H1 (cell line): ENCODE measurements around the gene RAB3A. TPM values are rescaled to one million over a fixed set of nuclear protein-coding genes. Genes with fewer than 3 reads are reported as not detected.

Experiments used
- ATF3 ChIP-seq: IDR thresholded peaks from 2 replicates; pipeline ENCODE4 v1.6.1; 2011; ENCODE audit warnings: low read depth, mild to moderate bottlenecking, low read length; ENCODE audit not compliant: insufficient read depth
- BCL11A ChIP-seq, 2 experiments: IDR thresholded peaks; one replicate each; pipeline ENCODE4 v1.6.1; 2011; ENCODE audit warnings: low read depth in 2 of 2, low read length in 2 of 2, mild to moderate bottlenecking in 2 of 2
- CHD1 ChIP-seq: IDR thresholded peaks from 2 replicates; pipeline ENCODE4 v1.6.1; 2012; ENCODE audit warnings: low read depth, low read length, improper control_type of control experiment
- CHD2 ChIP-seq: IDR thresholded peaks from 2 replicates; pipeline ENCODE4 v1.6.1; 2012; ENCODE audit warnings: low read length, improper control_type of control experiment
- GTF2F1 ChIP-seq: IDR thresholded peaks from 2 replicates; pipeline ENCODE4 v1.6.1; 2012; ENCODE audit warnings: low read depth, low read length, improper control_type of control experiment, borderline replicate concordance
- HDAC2 ChIP-seq, 2 experiments: fragments of 300-600 bp in 1 of 2; sonication (generic) in 1 of 2; IDR thresholded peaks; 2 replicates each; pipeline ENCODE4 v1.6.1; 2011 to 2012; ENCODE audit warnings: low read depth in 2 of 2, low read length in 2 of 2, mild to moderate bottlenecking in 2 of 2, moderate library complexity in 2 of 2, borderline replicate concordance in 1 of 2, inconsistent platforms in 1 of 2
- KDM4A ChIP-seq: IDR thresholded peaks from one replicate; pipeline ENCODE4 v1.7.1; 2012; ENCODE audit warnings: low read depth, mild to moderate bottlenecking, moderate library complexity, low read length, inconsistent platforms; ENCODE audit not compliant: severe bottlenecking
- MAX ChIP-seq: IDR thresholded peaks from 2 replicates; pipeline ENCODE4 v1.6.1; 2012; ENCODE audit warnings: inconsistent platforms
- NRF1 ChIP-seq: IDR thresholded peaks from 2 replicates; pipeline ENCODE4 v1.6.1; 2011; ENCODE audit warnings: mild to moderate bottlenecking, low read depth, low read length, improper control_type of control experiment
- PHF8 ChIP-seq: fragments of 200-600 bp; sonication (generic); conservative IDR thresholded peaks from 2 replicates; pipeline ENCODE4 v1.7.1; 2012; ENCODE audit warnings: low read depth, mild to moderate bottlenecking, inconsistent platforms, low read length, moderate library complexity
- POLR2AphosphoS5 ChIP-seq: IDR thresholded peaks from 2 replicates; pipeline ENCODE4 v1.6.1; 2011; ENCODE audit warnings: low read depth, low read length
- RAD21 ChIP-seq, 2 experiments: IDR thresholded peaks in 1 of 2; conservative IDR thresholded peaks in 1 of 2; 2 replicates each; pipeline ENCODE4 v1.6.1; 2011; ENCODE audit warnings: low read depth in 2 of 2, low read length in 2 of 2, improper control_type of control experiment in 1 of 2, inconsistent platforms in 1 of 2, mild to moderate bottlenecking in 1 of 2, moderate library complexity in 1 of 2
- SIN3A ChIP-seq, 2 experiments: IDR thresholded peaks in 1 of 2; conservative IDR thresholded peaks in 1 of 2; 2 replicates each; pipeline ENCODE4 v1.6.1; 2011 to 2012; ENCODE audit warnings: low read length in 2 of 2, improper control_type of control experiment in 1 of 2, low read depth in 1 of 2, mild to moderate bottlenecking in 1 of 2
- SIRT6 ChIP-seq: IDR thresholded peaks from one replicate; pipeline ENCODE4 v1.7.1; 2012; ENCODE audit warnings: low read length, inconsistent platforms
- SP1 ChIP-seq: IDR thresholded peaks from 2 replicates; pipeline ENCODE4 v1.6.1; 2011; ENCODE audit warnings: low read depth, low read length
- SP2 ChIP-seq: IDR thresholded peaks from 2 replicates; pipeline ENCODE4 v1.6.1; 2012; ENCODE audit warnings: mild to moderate bottlenecking, low read length, inconsistent platforms
- SRF ChIP-seq: IDR thresholded peaks from 2 replicates; pipeline ENCODE4 v1.6.1; 2011; ENCODE audit warnings: mild to moderate bottlenecking, low read depth, low read length, moderate library complexity
- TCF12 ChIP-seq: IDR thresholded peaks from 2 replicates; pipeline ENCODE4 v1.6.1; 2011; ENCODE audit warnings: low read depth, mild to moderate bottlenecking, low read length
- ZNF274 ChIP-seq: IDR thresholded peaks from 2 replicates; pipeline ENCODE4 v1.7.0; 2012; ENCODE audit warnings: low read length, borderline replicate concordance; ENCODE audit errors: extremely low read depth
- polyA plus RNA-seq, 7 experiments: library from polyadenylated mRNA; depleted of rRNA in 3 of 7; stranded (reverse) in 5 of 7; unstranded in 2 of 7; fragments of >200 nt in 5 of 7; fragments of 200-250 nt in 2 of 7; gene quantifications; 1 replicate in 5 of 7; 2 replicates in 1 of 7; 4 replicates in 1 of 7; pipeline versions ENCODE4 v1.2.1 to v1.2.3, GENCODE V29; 2011 to 2013; ENCODE audit warnings: missing spikeins in 2 of 7, mixed read lengths in 2 of 7
- total RNA-seq: library from RNA; stranded (reverse); fragmentation: NEBNext Ultra II Directional; extraction: Animal tissue kit (Norgen Biotek cat#: 25700); gene quantifications from 2 replicates; pipeline ENCODE4 v1.2.1, GENCODE V29; 2021

Gene RAB3A
- total and polyA plus RNA-seq, 2 of the 8 experiments (the other 6 are each of a cell fraction or from before 2014, with no cell fraction given), result 13.6 to 14.2 TPM

GRCh38 chr19:18173572-18174288 lies 30.1 kb downstream of the RAB3A start, which contains the start of gene IFI30 (continued):
- 0 out of 2 replicates have a peak, but pooled peaks have one; percentile 37 for TF ChIP-seq POLR2AphosphoS5
- no peak for TF ChIP-seq CHD1
- TF ChIP-seq PHF8, result no peak
- TF ChIP-seq ATF3, result no peak
- peak; percentile 77 for TF ChIP-seq MAX
- no peak for TF ChIP-seq SIRT6
- TF ChIP-seq TCF12, result no peak
- TF ChIP-seq CHD2, result no peak
- TF ChIP-seq GTF2F1, result no peak
- 0 out of 4 replicates have a peak, but pooled peaks of 1 of the 2 experiments have one; percentile 67 for TF ChIP-seq SIN3A (conservative IDR thresholded peaks at IDR 0.05 in 1 of 2, IDR thresholded peaks at IDR 0.05 in 1 of 2; ENCODE audit: low read depth in 1 of 2, low read length in 2 of 2)
- peak; percentile 51; the same call in 1 of the 2 replicates for TF ChIP-seq SP1
- TF ChIP-seq HDAC2 (IDR thresholded peaks at IDR 0.05; ENCODE audit: borderline replicate concordance in 1 of 2, low read depth in 2 of 2, low read length in 2 of 2), result no peak; a peak in 1 of 4 replicates
- no peak for TF ChIP-seq SRF
- TF ChIP-seq NRF1, result no peak
- no peak for TF ChIP-seq RAD21 (IDR thresholded peaks at IDR 0.05 in 1 of 2, conservative IDR thresholded peaks at IDR 0.05 in 1 of 2; ENCODE audit: low read depth in 2 of 2, low read length in 2 of 2)
- TF ChIP-seq ZNF274, result no peak
- no peak for TF ChIP-seq SP2
- TF ChIP-seq KDM4A, result peak; percentile 61
- TF ChIP-seq BCL11A (IDR thresholded peaks at IDR 0.05; ENCODE audit: low read depth in 2 of 2, low read length in 2 of 2), result no peak
